Measurements from ENCODE around the gene PROM1.

DNA sequence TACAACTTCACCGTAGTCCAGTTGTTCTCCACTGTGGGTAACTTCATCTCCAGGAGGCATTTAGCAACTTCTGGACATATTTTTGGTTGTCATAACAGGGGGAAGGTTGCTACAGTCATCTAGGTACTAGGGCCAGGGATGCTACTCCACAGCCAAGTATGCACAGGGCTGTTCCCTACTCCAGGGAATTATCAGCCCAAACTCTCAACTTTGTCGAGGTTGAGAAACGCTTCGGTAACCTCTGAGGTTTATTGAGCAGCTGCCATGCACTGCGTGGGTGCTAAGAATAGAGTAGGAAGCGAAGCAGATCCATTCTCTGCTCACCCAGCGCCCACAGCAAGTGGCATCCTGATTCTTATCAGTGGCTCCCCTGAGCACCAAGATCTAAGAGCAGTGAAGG is 153.5 kb downstream of the PROM1 start:
- TF ChIP-seq CTCF (IDR thresholded peaks at IDR 0.05): no peak
- TF ChIP-seq POLR2A (IDR thresholded peaks at IDR 0.05): no peak
- TF ChIP-seq POLR2AphosphoS5 (IDR thresholded peaks at IDR 0.05): no peak
